ENCODE measurements around the gene OAF.

- TF ChIP-seq CTCF (IDR thresholded peaks at IDR 0.05) (no peak), POLR2A (IDR thresholded peaks at IDR 0.05; ENCODE audit: low read length) (no peak), RNF2 (IDR thresholded peaks at IDR 0.05; ENCODE audit: borderline replicate concordance, low read depth) (no peak), BHLHE40 (IDR thresholded peaks at IDR 0.05; ENCODE audit: low read depth, low read length) (no peak), NFE2L2 (conservative IDR thresholded peaks at IDR 0.05; ENCODE audit: low read length) (no peak), USF2 (IDR thresholded peaks at IDR 0.05) (no peak), SMC3 (IDR thresholded peaks at IDR 0.05) (no peak), JUN (IDR thresholded peaks at IDR 0.05) (no peak)
Measured at GRCh38 chr11:120221115-120221752, 10.4 kb downstream of the OAF start.

All from A549 (cell line).